Measurements from ENCODE around the gene MYO1E.

DNA sequence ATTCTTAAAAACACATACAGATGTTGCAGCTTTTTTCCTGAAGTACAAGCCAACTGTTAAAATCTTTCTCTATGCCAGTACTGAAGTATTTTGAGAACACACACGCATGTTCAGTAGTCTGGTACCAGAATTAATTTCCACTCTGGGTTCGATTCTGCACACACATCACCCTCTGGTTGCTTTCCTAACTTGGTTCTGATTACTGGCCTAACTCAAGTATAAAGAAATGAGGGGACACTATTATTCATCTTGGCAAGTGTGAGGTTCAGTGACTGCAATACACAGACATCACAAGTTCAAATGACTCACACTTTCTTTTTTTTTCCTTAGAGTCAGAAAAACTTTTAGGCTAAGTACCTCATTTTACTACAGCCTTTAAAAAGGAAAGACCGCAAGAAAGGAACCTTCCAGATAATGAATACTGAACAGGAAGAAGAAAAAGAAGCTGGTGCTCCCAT, 203.4 kb downstream of the MYO1E start:
- no peak for TF ChIP-seq CTCF (IDR thresholded peaks at IDR 0.05)
- TF ChIP-seq POLR2A (IDR thresholded peaks at IDR 0.05) = no peak
